Subcutaneous adipose tissue (tissue), 4 donors: ENCODE measurements around the gene FCRL1. TPM values are rescaled to one million over a fixed set of nuclear protein-coding genes. Genes with fewer than 3 reads are reported as not detected.

Source experiments
- total RNA-seq, 4 donors: library from RNA; depleted of rRNA; stranded (reverse); fragments of >200 nt; gene quantifications; one replicate each; pipeline ENCODE4 v1.1.0, GENCODE V29; 2016
- TF ChIP-seq, protein P1 (sequence below): fragments of 450-650 bp; IDR thresholded peaks from one replicate; pipeline ENCODE4 v1.5.1; 2016; ENCODE audit warnings: low read depth, mild to moderate bottlenecking, control low read depth, antibody characterized with exemption, moderate library complexity

Gene FCRL1
- total RNA-seq, 4 donors from 2014 or later: 1.3 TPM; not detected in 3

DNA sequence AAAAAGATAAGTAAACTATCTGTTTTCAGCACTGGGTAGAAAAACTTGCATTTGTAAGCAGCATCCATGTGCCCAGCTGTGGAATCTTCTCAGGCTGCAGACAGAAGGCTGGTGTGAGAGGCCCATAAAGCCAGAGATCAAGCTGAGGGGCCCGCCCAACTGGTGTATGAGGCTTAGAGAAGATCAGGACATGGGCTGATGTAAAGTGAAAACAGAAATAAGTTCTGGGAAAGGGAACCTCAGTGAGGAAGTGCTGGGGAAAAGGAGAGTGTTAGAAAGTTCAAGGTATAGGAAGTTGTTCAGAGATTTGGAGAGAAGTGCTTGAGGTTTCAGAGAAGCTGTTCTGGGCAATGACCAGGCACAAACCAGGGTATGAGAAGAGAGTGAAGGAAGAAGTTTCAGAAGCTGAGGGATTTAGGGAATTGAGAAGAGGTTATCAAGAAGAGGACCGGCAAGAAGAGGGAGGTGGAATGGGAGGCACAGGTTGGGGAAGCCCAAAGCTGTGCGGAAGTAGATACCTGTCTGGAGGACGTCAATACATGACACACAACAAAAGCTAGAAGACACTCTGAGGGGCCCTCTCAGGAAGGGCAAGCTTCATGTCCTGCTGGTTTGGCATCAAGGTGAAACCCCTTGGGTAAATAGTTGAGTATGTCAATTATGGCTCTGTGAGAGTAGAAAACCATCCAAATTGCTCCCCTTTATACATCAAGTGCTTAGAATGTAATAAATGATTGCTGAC is 24.3 kb upstream of the FCRL1 start:
- TF ChIP-seq, protein P1, sequence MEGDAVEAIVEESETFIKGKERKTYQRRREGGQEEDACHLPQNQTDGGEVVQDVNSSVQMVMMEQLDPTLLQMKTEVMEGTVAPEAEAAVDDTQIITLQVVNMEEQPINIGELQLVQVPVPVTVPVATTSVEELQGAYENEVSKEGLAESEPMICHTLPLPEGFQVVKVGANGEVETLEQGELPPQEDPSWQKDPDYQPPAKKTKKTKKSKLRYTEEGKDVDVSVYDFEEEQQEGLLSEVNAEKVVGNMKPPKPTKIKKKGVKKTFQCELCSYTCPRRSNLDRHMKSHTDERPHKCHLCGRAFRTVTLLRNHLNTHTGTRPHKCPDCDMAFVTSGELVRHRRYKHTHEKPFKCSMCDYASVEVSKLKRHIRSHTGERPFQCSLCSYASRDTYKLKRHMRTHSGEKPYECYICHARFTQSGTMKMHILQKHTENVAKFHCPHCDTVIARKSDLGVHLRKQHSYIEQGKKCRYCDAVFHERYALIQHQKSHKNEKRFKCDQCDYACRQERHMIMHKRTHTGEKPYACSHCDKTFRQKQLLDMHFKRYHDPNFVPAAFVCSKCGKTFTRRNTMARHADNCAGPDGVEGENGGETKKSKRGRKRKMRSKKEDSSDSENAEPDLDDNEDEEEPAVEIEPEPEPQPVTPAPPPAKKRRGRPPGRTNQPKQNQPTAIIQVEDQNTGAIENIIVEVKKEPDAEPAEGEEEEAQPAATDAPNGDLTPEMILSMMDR: no peak

DNA sequence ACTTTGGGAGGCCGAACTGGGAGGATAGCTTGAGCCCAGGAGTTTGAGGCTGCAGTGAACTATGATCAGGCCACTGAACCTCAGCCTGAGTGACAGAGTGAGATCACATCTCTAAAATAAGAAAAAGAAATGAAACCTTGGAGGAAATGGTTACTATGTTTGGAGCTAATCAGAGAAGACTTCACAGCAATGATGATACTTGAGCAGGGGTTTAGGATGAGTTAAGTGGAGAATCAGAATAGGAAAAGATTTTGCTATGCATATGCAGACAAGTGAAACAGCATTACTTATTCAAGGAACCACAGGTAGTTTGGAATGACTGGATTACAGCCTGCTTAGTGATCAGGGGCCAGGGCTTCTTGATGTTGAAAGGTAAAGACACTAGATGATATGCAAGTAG is 23.0 kb upstream of the FCRL1 start:
- TF ChIP-seq, protein P1: no peak

DNA sequence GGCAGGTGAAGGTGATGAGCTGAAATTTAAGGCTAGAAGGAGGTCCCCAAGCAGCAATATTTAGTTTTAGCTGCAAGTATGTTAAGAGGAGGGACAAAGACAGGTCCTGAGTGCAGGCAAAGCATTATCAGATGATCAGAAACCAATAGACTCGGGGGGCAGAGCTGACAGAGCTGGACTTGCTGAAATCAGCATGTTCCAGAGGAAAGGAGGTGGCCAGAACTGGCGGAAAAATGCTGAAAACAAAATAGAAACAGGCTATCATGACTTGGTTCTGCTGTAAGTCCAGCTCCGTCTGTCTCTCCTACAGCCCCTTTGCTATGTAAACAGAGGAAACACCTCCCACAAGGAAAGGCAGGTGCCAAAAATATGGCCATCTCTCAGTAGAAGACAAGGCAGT is 21.8 kb upstream of the FCRL1 start, which contains the start of gene CD5L:
Gene CD5L (minus strand): TSS at position 101 of the 400 bp plus-strand sequence. CDS start 107 bp downstream, outside the sequence.
- TF ChIP-seq, protein P1: no peak

DNA sequence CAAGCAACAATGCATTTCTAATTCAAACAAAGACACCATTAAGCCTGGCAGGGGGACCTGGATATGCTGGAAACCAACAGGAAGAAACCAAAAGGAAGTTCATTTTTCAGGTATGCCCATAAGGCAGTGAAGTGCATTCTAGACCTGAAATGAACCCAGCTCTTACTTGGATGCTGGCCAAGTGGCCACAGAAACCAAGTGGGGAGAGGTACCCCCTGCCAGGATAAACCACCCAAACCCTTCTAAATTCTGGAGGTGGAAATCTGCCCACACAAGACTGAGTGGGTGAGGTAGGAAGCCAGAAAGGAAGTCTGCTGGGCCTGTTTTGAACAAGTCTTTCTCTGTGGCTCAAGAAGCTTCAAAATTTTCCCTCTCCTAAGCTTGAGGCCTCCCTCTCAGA is 19.0 kb upstream of the FCRL1 start:
- TF ChIP-seq, protein P1: no peak

DNA sequence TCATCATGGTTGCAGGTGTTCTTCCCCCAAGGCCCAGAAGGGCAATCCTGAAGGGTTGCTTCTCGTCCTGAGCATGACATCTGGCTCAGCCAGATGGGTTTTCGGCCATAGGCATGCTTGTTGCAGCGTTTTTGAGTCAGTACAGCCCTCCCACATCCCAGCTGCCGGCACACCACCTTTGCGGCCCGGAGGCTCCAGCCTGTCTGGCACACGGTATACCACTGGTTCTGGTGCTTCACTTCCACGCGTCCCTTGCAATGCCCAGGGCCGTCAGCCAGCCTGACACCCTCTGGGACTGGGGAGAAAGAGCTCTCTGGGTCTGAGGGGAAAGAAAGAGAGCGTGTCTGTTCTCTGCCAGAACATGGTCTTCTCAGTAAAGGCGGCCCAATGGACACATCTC is 14.5 kb upstream of the FCRL1 start:
- TF ChIP-seq, protein P1: no peak

DNA sequence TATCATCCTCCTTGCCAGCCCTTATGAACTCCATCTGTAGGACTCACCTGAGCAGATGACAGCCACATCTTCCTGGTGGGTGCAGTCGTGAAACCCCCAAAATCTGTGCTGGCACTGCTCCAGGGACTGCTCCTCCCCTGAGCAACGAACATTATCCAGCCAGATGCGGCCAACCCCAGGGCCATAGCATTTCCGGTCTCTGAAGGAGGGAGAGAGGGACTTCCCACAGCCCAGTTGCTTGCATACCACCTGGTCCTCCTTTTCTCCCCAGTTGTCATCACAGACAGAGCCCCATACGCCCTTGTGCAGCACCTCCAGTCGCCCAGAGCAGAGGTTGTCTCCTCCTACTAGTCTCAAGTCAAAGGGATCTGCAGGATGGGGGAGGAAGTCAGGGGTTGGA is 13.2 kb upstream of the FCRL1 start:
- TF ChIP-seq, protein P1: no peak

DNA sequence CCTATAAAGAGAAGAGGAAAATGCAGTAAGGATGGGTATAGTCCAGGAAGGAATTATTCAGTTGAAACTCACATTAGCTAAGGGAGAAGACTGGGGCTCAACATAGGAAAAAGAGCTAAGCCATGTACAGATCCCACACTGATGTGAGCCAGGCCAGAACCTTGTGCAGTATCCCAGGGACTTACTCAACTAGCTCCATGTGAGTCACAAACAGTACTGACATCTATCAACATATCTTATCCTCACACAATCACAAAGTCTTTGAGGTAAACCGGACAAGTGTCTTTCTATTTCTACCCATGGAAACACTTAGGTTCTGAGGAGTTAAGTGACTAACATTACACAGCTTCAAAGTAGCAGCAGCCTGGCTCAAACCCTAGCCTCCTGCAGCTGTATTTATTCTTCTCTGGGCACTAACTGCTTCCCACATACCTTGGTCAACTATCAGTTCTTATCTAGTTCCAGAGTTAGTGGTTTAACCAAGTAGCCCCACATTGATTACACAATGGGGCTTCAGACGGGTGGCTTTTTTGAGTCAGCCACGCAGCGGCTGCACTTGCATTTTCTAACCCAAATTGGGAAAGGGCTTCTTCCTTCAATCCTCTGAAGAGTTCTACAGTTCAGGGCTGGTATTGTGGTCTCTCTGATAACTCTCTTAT is 12.2 kb upstream of the FCRL1 start:
- TF ChIP-seq, protein P1: no peak
